Measurements from ENCODE around the gene SNED1.

DNA sequence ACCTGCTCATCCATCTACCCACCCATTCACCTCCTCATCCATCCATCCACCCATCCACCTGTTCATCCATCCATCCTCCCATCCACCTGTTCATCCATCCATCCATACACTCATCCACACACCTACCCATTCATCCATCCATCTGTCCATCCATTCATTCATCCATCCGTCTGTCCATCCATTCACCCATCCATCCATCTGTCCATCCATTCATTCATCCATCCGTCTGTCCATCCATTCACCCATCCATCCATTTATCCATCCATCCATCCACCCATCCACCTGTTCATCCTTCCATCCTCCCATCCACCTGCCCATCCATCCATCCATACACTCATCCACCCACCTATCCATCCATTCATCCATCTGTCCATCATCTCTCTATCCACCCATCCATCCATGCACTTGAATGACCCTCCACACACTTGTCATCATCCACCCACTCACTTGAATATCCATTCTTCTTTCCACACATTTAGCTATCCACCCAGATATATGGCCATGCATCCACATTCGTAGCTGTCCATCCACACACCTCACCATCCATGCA lies 47.3 kb upstream of the SNED1 start:
- TF ChIP-seq, protein P1, sequence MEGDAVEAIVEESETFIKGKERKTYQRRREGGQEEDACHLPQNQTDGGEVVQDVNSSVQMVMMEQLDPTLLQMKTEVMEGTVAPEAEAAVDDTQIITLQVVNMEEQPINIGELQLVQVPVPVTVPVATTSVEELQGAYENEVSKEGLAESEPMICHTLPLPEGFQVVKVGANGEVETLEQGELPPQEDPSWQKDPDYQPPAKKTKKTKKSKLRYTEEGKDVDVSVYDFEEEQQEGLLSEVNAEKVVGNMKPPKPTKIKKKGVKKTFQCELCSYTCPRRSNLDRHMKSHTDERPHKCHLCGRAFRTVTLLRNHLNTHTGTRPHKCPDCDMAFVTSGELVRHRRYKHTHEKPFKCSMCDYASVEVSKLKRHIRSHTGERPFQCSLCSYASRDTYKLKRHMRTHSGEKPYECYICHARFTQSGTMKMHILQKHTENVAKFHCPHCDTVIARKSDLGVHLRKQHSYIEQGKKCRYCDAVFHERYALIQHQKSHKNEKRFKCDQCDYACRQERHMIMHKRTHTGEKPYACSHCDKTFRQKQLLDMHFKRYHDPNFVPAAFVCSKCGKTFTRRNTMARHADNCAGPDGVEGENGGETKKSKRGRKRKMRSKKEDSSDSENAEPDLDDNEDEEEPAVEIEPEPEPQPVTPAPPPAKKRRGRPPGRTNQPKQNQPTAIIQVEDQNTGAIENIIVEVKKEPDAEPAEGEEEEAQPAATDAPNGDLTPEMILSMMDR (IDR thresholded peaks at IDR 0.05 in 4 of 5, conservative IDR thresholded peaks at IDR 0.05 in 1 of 5), result no peak
- TF ChIP-seq POLR2A (IDR thresholded peaks at IDR 0.05), result no peak

Data from gastrocnemius medialis (tissue), 4 donors.